Activated CD8-positive, alpha-beta memory T cell treated with anti-CD3 and anti-CD28 coated beads, Interleukin-2, amount 50 U/mL, for 48 hours (primary cell): Measurements from ENCODE around the gene GOLPH3.

ENCODE experiments used
- DNase-seq: peaks from one replicate; pipeline ENCODE4 v3.0.0-alpha.2; 2020

Gene GOLPH3

DNA sequence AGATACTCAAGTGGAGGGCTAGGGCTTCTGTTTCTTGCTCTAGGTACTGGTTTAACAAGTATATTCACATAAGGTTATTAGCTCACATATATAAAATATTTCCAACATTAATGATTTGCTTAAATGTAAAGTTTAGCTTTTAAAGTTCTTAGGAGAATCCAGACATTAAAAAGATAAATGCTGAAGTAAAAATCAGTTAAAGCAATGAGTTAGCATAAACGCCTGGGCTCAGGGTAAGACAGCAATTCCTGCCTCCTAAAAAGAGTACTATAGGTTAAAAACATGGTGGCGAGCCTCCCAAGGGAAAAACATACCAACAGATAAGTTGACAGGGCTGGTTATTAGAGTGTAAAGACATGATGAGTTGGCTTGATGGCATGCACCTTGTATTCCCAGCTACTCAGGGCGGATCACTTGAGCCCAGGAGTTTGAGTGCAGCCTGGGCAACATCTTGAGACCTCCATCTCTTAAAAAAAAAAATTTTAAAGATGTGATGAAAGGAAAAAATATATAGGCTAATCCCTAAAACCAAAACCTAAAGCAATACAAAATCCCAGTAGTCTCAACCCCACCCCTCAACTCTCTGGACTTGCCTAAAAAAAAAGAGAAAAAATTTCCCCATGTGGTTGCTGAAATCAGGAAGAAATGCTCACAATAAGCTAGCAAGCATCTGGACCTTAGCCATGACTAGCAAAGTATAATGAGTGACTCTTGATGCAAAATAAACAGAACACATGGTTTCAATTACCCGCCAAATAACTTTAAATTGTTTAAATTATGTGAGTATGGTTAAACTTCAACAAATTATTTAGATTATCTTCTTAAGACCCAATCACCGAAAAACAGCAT is 3.6 kb downstream of the GOLPH3 start:
- DNase-seq = no peak

DNA sequence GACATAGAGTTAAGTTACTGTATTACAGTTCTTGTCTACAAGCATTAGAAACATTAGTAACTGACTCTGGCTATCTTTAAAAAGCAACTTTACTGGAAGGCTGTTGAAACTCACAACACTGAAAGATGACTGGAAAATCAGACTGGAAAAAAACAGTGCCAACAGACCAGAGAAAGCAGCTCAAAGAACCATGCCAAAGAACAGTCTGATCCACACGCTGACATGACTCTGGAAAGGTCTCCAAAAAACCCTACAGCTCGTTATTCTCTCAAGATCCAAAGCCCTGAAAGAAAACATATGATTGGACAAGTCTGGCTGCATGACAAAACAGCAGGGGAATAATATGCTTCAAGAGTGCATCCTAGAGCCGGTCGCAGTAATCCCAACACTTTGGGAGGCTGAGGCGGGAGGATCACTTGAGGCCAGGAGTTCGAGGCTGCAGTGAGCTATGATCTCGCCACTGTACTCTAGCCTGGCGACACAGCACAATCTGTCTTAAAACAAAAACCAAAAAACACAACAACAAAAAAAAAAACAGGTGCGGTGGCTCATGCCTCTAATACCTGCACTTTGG is 5.6 kb downstream of the GOLPH3 start:
- no peak for DNase-seq

DNA sequence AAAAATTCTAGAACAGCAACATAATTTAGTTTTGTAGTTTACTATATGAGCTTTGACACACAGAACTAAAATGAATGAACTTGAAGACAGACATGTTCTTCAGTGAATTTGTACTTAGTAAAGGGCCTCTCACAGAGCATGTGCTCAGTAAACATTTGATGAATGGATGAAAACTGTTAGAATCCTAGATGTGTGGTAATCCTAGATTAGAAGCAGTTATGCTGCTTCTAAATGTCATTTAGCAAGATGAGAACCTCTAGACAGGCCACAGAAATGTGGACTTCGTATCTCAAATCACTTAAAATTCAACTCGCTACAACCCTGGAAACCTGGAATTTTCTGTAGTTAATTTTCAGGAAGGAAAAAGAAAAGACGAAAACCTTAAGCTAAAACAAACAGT is 8.5 kb downstream of the GOLPH3 start:
- no peak for DNase-seq

DNA sequence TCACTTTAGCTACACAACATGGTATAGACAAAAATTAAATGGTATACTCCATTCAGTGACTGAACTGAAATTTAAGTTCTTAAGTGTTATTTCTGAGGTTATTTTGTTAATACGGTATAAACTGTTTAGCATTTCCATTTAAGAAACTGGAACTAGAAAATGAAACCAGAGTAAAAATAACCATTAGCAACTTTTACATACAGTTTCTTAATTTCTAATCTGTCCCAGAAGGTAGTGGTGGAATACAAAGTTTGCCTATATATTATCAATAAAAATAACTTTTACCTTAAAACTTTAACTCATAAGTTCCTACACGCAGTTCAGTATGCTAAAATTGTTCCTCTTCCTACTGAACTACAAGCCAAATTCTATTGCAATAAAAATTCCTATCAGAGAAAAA is 10.3 kb downstream of the GOLPH3 start:
- no peak for DNase-seq

DNA sequence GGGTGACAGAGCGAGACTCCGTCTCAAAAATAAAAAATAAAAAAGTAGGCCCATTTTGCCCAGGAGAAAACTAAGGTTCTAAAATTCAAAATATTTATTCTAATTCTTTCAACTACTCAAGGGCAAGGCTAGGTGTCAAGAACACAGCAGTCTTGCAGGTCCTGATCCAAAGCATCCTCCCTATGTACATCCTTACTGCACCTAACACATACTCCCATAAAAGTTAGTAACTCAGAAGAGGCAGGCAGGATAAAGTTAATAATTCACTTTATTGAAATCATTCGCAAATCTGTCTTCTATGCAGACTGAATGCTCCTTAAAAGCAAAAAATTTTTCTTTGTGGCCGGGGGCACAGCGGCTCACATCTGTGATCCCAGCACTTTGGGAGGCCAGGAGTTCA is 11.1 kb downstream of the GOLPH3 start:
- DNase-seq = no peak

DNA sequence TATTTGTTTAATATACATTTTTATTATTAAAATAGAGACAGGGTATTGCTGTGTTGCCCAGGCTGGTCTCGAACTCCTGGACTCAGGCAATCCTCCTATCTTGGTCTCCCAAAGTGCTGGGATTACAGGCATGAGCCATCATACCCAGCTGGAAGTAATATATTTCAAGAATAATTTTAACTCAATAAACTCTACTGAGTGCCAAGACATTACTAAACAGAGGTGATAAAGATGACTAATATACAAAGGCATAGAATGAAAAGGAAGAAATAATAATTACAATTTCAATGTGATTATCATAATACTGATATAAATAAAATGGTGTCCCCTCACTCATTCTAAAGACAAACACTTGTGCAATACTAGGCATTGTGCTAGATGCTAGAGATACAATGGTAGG is 13.9 kb downstream of the GOLPH3 start:
- no peak for DNase-seq

DNA sequence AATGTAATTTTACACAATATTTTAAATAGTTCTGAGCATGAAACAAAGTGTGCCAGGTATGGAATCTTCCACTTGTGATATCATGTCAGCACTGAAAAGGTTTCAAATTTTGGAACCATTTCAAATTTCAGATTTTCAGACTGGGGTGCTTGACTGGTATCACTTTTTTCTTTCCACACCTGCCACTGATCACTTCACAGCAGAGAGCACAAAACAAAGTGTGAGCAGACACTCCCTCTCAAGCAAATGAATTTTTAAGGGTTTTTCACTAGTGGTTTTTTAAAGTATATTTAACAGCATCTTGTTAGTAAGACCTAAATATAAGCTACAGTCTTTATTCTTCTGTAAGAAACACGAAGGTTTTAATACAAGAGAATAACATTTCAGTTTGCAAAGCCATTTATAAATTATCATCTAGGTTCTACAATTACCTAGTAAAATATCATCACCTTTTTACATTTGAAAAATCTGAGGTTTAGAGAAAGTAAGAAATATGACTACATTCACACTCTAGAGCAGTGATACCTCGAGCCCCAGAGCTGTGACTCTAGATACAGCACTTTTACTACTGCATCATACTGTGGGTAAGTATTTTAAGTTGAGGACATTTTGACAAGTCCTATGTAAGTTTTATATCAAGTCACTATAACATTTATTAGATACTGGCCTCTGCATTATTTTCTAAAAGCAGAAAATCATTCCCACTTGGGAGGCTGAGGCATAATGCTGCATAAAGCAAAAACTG is 14.6 kb downstream of the GOLPH3 start:
- no peak for DNase-seq

DNA sequence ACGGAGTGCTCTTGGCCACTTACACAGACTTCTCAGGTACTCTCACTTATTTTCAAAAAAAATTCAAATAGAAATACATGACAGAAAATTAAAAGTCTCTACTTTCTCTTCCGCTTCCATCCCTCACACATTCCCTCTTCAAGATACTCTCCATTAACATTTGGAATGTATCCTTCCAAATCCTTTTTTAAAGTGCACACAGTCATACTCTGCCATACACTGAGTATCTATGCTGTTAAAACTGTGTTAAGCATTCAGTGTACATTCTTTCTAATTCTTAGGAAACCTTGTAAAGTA is 15.5 kb downstream of the GOLPH3 start:
- no peak for DNase-seq

DNA sequence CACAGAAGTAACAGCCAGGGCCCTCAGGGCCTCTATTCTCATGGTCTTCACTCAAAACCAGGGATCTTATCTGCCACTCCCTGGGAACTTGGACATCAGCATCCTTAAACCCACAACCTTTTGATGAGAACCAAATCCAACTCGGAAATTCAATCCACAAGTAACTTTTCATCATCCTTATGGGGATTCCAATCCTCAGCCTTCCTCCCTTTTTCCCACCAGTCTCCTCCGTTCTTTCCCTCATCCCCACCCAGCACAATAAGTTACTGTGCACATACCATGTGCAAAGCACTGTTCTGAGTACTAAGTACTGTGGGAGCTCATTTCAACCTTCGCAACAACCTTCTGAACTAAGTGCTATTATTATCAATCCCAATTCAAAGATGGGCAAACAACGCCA is 17.0 kb downstream of the GOLPH3 start:
- DNase-seq = no peak

DNA sequence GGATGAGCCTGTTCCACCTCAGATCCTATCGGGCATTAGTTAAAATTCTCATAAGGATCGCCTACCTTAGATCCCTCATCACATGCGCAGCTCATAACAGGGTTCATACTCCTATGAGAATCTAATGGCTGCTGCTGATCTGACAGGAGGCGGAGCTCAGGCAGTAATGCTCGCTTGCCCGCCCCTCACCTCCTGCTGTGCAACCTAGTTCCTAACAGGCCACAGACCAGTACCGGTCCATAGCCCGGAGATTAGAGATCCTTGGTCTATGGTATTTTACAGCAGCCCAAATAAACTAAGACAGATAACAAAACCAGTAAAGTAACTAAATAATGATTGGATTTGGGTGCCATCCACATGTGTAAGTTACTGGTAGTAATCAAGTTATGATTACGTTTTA is 17.5 kb downstream of the GOLPH3 start:
- DNase-seq = no peak

DNA sequence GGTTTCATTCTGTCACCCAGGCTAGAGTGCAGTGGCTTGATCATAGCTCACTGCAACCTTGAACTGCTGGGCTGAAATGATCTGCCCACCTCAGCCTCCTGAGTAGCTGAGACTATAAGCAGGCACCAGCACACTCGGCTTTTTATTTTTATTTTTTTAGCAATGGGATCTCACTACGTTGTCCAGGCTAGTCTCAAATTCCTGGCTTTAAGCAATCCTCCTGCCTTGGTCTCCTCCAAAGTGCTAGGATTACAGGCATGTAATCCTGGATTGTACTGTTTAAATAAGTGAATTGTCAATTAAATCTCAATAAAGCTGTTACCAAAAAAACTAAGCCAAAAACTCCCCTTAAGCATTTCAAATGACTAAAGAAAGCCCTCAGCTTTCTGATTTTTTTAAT is 18.9 kb downstream of the GOLPH3 start:
- DNase-seq = no peak

DNA sequence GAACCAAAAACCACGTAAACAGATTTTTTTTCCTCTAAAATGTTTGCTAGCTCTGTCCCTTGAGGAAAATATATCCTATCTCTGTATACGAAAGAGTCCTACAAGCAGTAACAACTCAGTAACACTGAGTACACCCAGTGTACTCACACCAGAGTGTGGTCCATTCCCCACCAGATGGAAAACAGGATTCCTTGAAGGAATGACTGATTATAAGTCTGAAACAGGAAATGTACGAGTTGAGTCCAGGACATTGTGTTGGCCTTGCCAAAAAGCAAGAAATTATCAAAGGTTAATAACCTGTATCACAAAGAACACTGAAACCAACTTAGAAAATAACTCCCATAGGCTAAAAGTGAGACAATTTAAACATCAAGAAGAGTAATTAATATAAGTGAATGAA is 20.4 kb downstream of the GOLPH3 start:
- DNase-seq = no peak

DNA sequence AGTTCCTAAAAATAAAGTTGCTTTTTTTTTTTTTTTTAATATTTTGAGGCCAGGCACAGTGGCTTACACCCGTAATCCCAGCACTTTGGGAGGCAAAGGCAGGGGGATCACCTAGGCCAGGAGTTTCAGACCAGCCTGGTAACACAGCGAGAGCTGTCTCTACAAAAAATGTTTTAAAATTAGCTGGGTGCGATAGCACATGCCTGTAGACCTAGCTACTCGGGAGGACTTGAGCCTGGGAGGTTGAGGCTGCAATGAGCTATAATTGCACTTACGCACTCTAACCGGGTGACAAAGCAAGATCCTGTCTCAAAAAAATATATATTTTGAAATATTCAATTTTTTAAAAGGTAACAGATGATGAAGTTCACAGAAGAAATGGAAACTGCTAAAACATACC is 22.9 kb downstream of the GOLPH3 start:
- DNase-seq = no peak

DNA sequence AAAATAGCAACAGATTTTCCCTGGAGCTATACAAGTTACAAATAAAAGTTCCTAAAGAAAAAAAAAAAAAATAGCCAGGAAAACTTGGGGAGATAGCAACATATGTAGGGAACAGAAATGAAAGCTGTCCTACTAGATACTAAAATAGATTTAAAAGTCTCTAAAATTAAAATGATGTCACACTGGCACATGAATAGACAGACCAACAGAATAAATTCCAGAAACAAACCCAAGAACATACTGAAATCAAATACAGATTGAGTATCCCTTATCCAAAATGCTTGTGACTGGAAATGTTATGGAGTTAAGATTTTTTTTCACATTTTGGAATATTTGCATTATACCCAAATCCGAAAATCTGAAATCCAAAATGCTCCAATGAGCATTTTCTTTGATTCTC is 23.8 kb downstream of the GOLPH3 start:
- DNase-seq = no peak

DNA sequence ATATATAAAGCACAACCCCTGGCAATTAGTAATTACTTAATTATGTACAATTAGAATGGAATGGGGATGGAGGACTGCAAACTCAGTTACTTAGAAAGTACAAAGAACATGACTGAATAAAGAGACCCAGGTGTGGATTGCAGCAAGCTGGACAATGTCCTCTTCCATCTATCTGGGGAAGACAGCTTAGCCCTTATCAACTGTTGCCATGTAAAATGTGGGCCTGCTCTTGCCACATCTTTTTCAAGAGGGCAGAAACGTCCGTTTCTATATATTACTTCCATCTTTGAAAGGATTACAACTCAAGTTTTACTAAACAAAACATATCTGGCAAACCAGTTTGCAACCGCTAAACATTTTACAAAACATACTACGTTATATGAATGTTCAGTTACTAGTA is 26.2 kb downstream of the GOLPH3 start:
- DNase-seq = no peak

DNA sequence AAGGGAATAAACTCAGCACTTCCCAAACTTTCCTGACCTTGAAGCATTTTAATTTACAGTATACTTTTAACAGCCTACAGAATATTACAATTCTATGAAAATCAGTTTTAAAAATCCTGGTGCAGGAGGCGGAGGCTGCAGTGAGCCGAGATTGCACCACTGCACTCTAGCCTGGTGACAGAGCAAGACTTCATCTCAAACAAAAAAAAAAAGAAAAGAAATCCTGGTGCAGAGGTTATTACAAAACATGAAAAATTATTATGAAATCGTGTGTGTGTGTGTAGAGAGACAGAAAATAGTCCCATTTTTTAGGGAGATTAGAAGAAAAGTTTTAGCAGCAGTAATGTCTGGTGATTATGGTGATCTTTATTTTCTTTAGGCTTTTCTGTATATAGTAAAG is 26.9 kb downstream of the GOLPH3 start:
- no peak for DNase-seq

DNA sequence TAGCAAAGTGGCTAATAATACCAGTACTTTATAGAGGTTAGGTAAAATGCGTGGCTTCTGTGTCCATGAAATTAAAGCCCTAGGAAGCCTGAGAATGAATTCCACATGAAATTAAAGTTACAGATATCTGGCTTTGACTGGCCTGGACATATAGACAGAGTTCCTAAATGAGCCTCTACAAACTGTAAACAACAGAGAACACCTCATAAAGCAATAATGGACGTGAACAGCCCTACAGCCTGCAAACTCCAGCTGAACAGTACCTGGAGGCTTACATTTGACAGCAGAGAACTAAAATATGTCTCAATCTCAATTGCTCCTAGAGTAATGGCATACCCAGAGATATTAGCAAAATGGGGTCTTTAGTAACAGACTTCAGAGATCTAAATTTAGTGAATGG is 28.7 kb downstream of the GOLPH3 start:
- DNase-seq = no peak

DNA sequence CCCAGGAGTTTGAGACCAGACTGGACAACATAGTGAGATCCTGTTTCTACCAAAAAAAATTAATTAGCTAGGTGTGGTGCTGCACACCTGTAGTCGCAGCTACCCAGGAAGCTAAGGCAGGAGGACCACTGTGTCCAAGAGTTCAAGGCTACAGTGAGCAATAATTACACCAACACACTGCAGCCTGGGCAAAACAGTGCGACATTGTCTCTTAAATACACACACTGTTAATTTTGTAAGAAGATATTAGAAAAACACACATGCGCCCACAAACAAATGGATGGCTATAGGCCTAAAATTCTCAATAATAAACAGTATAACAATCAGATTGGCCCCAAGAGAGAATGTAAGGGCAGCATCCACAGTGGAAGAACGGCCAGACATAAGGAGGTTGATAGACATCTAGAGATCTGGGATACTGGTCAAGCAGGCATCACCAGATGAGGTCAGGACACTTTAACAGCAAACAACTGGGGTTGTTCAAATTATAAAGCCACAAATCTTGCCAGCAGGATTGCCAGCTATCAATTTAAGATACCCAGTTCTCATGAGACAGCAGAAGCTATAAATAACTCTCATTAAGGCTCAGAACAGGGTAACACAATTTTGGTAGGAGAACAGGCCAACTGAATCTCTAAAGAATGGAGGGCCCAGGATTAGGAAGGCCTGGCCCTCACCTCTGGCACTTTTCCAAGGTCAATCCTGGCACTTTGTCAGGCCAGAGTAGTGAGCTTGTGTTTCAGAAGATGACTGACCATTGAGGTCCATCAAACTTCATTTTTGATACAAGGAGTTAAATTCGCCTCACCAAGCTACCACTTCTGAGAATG is 29.5 kb downstream of the GOLPH3 start:
- DNase-seq = no peak

DNA sequence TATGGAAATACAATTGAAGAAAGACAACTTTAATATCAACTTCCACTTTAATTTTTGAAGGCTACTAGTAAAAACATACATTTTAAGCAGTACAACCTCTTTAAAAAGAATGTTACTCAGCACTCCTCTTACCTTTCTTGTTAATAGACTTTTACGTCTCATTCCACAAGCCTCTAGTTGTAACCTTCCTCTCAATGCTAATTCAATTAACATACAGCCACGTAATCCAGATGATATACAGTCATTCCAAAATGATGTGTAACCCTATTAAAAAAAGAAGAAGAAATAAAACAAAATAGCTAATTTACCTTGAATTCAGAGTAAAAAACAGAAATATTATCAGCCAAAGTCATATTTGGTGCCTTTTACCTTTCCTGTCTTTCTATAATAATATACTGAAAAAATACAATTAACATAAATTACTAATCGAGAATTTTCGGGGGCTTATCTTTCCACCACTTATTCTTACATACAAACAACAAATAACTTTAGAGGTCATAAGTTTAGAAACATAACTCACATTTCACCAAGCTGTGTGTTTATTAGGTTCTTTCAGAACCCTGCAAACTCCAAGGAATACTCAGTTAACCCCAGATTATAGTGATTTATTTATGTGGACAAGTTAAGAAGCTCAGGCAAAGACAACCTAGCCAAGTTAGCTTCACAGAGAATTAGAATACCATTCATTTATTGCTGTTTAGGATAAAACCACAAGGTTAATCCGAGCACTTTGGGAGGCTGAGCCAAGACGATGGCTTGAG is 30.3 kb downstream of the GOLPH3 start:
- no peak for DNase-seq

DNA sequence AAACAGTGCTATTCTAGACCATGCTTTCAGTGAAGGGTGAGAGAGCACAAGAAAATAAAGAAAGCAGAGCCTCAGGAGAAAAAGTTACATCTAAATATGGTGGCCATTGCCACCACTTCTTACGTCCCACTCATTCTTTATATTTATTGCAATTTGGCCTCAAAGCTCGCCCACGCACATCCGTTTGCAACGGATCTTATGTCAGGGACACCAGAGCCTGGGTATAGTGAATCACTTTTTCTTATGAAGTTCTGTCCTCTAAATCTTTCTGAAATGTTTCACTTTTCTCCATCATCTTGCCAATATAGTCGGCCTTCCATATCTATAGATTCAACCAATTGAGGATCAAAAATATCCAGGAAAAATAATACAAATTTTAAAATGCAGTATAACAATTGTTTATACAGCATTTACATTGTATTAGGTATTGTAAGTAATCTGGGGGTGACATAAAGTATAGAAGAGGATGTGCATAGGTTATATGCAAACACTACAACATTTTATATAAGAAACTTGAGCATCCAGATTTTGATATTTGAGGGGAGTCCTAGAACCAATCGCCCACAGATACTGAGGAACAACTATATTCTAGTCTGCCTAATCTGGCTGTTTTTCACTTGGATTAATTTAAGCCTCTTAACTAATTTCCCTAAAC is 35.2 kb downstream of the GOLPH3 start:
- DNase-seq = peak; percentile 81

DNA sequence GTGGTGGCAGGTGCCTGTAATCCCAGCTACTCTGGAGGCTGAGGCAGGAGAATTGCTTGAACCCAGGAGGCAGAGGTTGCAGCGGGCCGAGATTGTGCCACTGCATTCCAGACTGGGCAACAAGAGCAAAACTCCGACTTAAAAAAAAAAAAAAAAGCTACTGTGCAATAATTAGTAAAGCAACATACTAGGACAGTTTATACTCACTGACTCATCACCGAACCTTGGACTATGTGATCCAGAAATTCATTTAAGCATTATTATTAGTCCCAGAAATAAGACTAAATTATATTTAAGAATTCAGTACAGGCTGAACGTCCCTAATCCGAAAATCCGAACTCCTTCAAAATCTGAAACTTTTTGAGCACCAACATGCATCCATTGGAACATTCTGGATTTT is 37.8 kb downstream of the GOLPH3 start:
- DNase-seq = no peak

DNA sequence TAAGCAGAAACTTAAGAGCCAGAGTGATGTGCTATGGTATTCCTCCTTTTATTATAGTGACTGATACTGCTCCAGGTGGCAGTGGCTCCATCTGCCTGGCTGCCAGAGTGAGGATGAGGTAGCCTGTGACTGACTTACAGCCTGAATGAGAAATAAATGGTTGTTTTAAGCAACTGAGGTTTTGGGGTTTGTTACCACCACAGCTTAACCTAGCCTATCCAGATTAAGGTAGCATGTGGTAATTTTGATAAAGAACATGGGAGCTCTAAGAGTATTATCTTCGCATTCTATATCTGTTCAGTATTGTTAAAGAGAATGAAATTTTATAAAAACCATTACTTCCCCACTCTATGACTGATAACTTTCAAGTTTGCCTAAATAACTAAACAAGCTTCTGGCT is 39.0 kb downstream of the GOLPH3 start:
- no peak for DNase-seq
